Stimulated activated effector memory CD8-positive, alpha-beta T cell treated with anti-CD3 and anti-CD28 coated beads, Interleukin-12 subunit alpha, Interleukin-12 subunit beta, amount 100 ng/mL, for 72 hours (primary cell): ENCODE results near the gene TES.
"Not testable (repeated sequence)": the region's sequence is repeated elsewhere in the genome, so short reads cannot be mapped to it uniquely, and the experiment has no call there.

Experiments
- ATAC-seq: fragments of 150-1000 bp; cut with Tn5 transposase; 2 replicates; pipeline ENCODE4 v1.10.0; 2021
- DNase-seq, 2 donors: peaks; one replicate each; pipeline ENCODE4 v3.0.0; 2021 to 2022; ENCODE audit warnings: low spot score in 2 of 2
- H3K27ac Mint-ChIP-seq: one replicate; pipeline ENCODE4 v1.8.0; 2022; ENCODE audit warnings: mild to moderate bottlenecking, mixed read lengths
- H3K36me3 Mint-ChIP-seq: one replicate; pipeline ENCODE4 v1.8.0; 2022; ENCODE audit warnings: mild to moderate bottlenecking, mixed read lengths
- H3K4me1 Mint-ChIP-seq: one replicate; pipeline ENCODE4 v1.8.0; 2022; ENCODE audit warnings: mixed read lengths
- H3K4me3 Mint-ChIP-seq: one replicate; pipeline ENCODE4 v1.8.0; 2022; ENCODE audit warnings: mild to moderate bottlenecking, mixed read lengths
- H3K9me3 Mint-ChIP-seq: one replicate; pipeline ENCODE4 v1.8.0; 2022; ENCODE audit warnings: mixed read lengths

The TES gene

GRCh38 chr7:116293139-116293538 lies 82.8 kb downstream of the TES start:
- Mint-ChIP-seq H3K36me3 (no peaks in the 10 kb centered on the region), H3K4me3 (no peak overlapping the region), H3K27ac (no peak overlapping the region), H3K9me3 (peaks cover 15% of the 10 kb centered on the region), H3K4me1 (no peaks in the 10 kb centered on the region)
- no peak for ATAC-seq
- no peak for DNase-seq

- peaks cover 17% of the 10 kb centered on the region for H3K9me3 Mint-ChIP-seq
- H3K4me3 Mint-ChIP-seq: no peak overlapping the region
- H3K27ac Mint-ChIP-seq: no peak overlapping the region
- DNase-seq: no peak
- H3K36me3 Mint-ChIP-seq: no peaks in the 10 kb centered on the region
- no peak for ATAC-seq
- no peaks in the 10 kb centered on the region for H3K4me1 Mint-ChIP-seq
These were observed 83.3 kb downstream of the TES start for GRCh38 chr7:116293633-116294032.

GRCh38 chr7:116295903-116296302 lies 85.6 kb downstream of the TES start:
- not testable (repeated sequence) for H3K4me1 Mint-ChIP-seq, ATAC-seq, DNase-seq, H3K4me3 Mint-ChIP-seq, H3K36me3 Mint-ChIP-seq, H3K27ac Mint-ChIP-seq
- H3K9me3 Mint-ChIP-seq: peaks cover 19% of the 10 kb centered on the region

- no peak overlapping the region for H3K4me3 Mint-ChIP-seq
- peaks cover 12% of the 10 kb centered on the region for H3K9me3 Mint-ChIP-seq
- H3K27ac Mint-ChIP-seq: no peak overlapping the region
- H3K36me3 Mint-ChIP-seq: no peaks in the 10 kb centered on the region
- H3K4me1 Mint-ChIP-seq: no peaks in the 10 kb centered on the region
- no peak for ATAC-seq
- DNase-seq: no peak
These were observed 87.7 kb downstream of the TES start for GRCh38 chr7:116298055-116298454.

GRCh38 chr7:116298576-116298975 lies 88.2 kb downstream of the TES start:
- H3K9me3 Mint-ChIP-seq: peaks cover 10% of the 10 kb centered on the region
- ATAC-seq (no peak), DNase-seq (no peak)
- no peaks in the 10 kb centered on the region for H3K36me3 Mint-ChIP-seq
- H3K27ac Mint-ChIP-seq: no peak overlapping the region
- H3K4me1 Mint-ChIP-seq: no peaks in the 10 kb centered on the region
- H3K4me3 Mint-ChIP-seq: no peak overlapping the region

GRCh38 chr7:116305485-116306408 lies 95.4 kb downstream of the TES start:
- Mint-ChIP-seq H3K27ac (no peak overlapping the region), H3K9me3 (no peaks in the 10 kb centered on the region), H3K36me3 (no peaks in the 10 kb centered on the region), H3K4me3 (no peak overlapping the region), H3K4me1 (no peaks in the 10 kb centered on the region)
- ATAC-seq: no peak
- no peak for DNase-seq

- Mint-ChIP-seq H3K27ac (no peak overlapping the region), H3K36me3 (no peaks in the 10 kb centered on the region)
These were observed 96.2 kb downstream of the TES start for GRCh38 chr7:116306409-116307048.

GRCh38 chr7:116307253-116307652 lies 96.9 kb downstream of the TES start:
- H3K9me3 Mint-ChIP-seq: no peaks in the 10 kb centered on the region
- no peak for DNase-seq
- no peak overlapping the region for H3K4me3 Mint-ChIP-seq

More at GRCh38 chr7:116306409-116307048, 96.2 kb downstream of the TES start:
- Mint-ChIP-seq H3K4me1 (no peaks in the 10 kb centered on the region), H3K4me3 (no peak overlapping the region), H3K9me3 (no peaks in the 10 kb centered on the region)
- DNase-seq (no peak), ATAC-seq (no peak)

More at GRCh38 chr7:116307253-116307652, 96.9 kb downstream of the TES start:
- Mint-ChIP-seq H3K36me3 (no peaks in the 10 kb centered on the region), H3K27ac (no peak overlapping the region), H3K4me1 (no peaks in the 10 kb centered on the region)
- ATAC-seq: no peak
